HG03565 (cell line): Measurements from ENCODE around the gene MICOS13.
"Not testable (repeated sequence)": the region's sequence is repeated elsewhere in the genome, so short reads cannot be mapped to it uniquely, and the experiment has no call there.

Experiments used
- ATAC-seq: cut with Tn5 transposase; IDR thresholded peaks from one replicate; pipeline ENCODE4 v1.9.1; 2021; ENCODE audit warnings: mild to moderate bottlenecking, moderate library complexity; ENCODE audit not compliant: unreplicated experiment

MICOS13 gene

DNA sequence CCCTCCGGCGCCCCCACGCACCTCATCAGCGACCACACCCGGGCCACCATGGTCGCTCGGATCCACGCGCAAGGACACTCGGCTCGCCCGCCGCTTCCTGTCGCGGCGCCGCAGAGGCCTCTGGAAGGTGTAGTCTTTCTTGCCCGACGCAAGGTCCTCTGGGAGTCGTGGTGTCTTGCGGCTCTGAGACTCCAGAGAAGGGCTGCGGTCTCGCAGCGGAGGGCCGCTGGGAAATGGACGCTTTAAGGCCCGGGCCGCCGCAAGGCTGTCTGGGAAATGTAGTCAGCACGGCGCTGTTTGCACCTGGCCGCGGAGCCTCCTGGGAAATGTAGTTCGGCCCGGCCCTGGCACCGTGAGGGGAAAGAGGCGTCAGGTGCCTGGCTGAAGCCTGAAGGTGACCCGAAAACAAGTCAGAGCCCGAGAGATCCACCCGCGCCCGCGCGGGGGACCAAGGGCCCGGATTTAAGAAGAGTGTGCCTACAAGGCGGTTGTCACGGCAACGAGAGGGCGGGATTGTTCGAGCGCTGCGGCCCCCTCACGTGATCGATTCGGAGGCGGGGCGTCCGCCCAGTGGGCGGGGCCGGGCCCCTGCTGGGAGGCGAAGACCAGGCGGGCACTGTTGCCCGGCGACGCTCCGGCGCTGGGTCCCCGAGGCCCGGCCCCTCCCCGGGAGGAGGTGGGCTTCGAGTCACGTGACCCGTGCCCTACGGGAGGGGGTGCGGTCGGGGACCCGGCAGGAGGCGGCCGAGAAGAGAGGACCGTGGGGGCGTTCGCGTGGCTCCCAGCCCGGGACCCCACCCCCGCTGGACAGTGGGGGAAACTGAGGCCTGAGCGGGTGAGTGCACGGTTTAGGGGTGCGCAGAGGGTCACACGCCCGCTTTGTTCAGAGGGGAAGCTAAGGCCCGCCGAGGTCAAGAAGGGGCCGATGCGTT lies at the start of gene MICOS13, which contains the start of gene HSD11B1L:
Gene MICOS13, minus strand, starts transcription at position 80 of the 932 bp plus-strand sequence. Its CDS starts 30 bp downstream, at position 50.
Gene HSD11B1L, plus strand, starts transcription at position 591 of the 932 bp plus-strand sequence. CDS start 3,806 bp downstream, outside the sequence.
- peak; percentile 71 for ATAC-seq

- no peak for ATAC-seq
These were observed 47.2 kb upstream of the MICOS13 start for GRCh38 chr19:5727453-5728050.

- peak; percentile 78 for ATAC-seq
These were observed 39.9 kb upstream of the MICOS13 start, which contains the start of the genes CATSPERD and LONP1 for GRCh38 chr19:5719961-5720790. Gene CATSPERD (plus strand): TSS chr19:5720637. CDS start chr19:5720738, 101 bp downstream. Gene LONP1 (minus strand): TSS chr19:5720146. CDS start chr19:5720132, 14 bp downstream.

GRCh38 chr19:5719274-5719960 lies 39.1 kb upstream of the MICOS13 start:
- ATAC-seq, result no peak

DNA sequence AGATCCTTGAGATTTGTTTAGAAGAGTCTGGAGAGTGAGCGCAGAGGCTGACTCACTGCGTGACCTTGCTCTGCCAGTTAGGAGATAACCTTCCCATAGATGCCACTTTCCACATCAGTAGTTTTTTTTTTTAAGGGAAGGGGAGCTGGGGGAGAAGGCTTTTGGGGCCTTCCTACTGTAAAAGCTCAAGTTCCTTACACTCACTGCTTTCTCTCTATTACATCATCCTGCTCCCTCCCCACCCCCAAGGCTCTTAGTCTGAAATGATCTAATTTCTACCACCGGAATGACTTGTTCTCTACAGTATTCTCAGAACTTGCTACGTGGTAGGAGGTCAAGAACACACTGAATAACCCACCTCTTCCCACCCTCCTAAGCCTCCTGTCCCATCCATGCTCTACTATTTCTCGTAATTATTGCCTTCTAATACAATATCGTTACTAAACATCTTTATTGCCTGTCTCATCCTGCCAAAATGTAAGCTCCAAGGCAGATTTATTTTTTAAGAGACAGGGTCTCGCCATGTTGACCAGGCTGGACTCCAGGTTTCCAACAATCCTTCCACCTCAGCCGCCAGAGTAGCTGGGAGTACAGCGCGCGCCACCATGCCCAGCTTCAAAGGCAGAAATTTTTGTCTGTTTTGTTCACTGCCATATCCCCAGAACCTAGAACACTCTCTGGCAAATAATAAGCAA lies 38.4 kb upstream of the MICOS13 start:
- ATAC-seq, result no peak

DNA sequence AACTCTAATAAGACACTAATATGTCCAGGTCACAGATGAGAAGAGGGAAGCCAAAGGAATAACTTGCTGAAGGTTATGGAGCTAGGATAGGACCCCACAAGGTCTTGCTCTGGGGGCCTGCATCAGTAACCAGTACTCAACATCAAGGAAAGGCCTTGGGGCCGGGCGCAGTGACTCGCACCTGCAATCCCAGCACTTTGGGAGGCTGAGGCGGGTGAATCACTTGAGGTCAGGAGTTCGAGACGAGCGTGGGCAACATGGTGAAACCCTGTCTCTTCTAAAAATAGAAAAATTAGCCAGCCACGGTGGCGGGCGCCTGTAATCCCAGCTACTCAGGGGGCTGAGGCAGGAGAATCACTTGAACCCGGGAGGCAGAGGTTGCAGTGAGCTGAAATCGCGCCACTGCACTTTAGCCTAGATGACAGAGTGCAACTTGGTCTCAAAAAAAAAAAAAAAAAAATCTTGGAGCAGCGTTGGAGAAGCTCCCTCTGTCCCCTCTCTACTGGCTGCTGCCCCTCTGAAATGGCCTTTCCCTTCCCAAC lies 37.8 kb upstream of the MICOS13 start:
- no peak for ATAC-seq

DNA sequence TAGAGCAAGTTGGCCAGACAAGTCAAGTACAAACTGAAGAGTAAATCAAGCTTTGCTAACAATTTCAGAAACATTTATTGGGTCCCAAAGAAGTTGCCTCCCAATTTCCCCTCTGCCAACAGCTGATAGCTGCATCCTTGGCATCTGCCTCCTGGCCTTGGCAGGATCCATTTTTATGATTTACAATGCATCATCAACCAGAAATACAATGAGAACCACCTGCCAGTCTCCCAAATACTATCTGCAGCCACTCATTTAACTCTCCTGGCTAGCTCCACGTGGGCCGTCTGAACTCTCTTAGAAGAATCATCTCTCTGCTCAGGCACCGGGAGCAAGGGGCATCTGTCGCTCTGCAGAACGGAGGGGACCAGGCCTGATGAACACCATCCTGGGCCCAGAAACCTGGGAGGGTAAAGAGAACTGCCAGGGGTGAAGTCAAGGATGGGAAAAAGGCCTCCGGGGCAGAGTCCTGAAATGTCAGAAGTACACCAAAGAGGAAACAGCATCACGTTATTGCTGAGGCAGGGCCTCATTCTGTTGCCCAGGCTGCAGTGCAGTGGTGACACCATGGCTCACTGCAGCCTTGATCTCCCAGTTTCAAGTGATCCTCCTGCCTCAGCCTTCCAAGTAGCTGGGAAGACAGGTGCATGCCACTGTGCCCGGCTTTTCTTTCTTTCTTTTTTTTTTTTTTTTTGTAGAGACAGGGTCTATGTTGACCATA lies 37.1 kb upstream of the MICOS13 start:
- no peak for ATAC-seq

DNA sequence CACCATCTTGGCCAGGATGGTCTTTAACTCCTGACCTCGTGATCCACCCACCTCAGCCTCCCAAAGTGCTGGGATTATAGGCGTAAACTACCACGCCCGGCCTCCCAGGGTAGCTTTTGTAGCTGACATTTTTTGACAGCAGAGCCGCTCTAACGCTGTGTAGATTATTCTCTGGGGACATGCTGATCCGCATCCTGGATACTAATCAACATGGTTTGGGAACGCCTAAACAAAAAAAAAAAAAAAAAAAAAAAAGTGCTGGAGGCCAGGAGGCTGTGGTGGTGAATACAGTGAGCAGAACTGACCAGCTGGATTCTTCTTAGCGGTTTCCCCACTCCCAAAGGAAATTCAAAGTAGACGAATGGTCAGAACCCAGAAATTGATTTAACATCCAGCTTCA lies 34.5 kb upstream of the MICOS13 start:
- ATAC-seq, result no peak

DNA sequence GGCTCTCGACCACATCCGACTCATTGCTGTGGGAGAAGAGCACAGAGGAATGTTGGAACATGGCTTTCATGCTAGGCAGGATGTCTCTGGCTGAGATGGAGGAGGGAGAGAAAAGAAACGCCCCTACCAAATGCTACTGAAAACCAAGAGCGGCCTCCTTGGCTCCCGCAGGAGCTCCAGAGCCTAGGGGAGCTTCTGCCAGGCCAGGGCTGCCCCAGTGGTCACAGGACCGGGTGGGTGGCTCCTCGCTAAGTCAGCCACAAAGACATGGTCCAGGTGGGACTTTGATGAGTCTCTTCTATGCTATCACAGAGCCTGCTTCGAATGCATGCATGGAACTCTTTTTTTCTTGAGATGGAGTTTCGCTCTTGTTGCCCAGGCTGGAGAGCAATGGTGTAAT lies 32.9 kb upstream of the MICOS13 start:
- no peak for ATAC-seq

GRCh38 chr19:5711713-5712161 lies 31.4 kb upstream of the MICOS13 start:
- ATAC-seq, result no peak

DNA sequence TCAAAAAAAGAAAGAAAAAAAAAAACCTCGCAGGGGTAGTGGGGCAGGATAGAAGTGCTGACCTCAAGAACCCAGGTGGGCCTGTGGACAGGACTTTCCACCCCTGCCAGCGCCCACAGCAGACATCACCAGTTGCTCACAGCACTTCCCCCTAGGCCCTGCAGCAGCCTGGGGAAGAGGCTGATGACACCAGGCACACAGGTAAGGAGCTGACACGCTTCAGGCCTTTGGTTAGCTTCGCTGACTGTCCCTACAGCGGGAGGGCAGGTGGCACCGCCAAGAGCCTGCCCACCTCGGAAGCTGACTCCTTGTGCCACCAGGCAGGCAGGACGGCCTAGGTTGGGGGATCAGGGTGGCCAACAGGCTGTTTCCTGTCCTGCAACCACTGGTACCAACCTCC lies 30.7 kb upstream of the MICOS13 start:
- no peak for ATAC-seq

DNA sequence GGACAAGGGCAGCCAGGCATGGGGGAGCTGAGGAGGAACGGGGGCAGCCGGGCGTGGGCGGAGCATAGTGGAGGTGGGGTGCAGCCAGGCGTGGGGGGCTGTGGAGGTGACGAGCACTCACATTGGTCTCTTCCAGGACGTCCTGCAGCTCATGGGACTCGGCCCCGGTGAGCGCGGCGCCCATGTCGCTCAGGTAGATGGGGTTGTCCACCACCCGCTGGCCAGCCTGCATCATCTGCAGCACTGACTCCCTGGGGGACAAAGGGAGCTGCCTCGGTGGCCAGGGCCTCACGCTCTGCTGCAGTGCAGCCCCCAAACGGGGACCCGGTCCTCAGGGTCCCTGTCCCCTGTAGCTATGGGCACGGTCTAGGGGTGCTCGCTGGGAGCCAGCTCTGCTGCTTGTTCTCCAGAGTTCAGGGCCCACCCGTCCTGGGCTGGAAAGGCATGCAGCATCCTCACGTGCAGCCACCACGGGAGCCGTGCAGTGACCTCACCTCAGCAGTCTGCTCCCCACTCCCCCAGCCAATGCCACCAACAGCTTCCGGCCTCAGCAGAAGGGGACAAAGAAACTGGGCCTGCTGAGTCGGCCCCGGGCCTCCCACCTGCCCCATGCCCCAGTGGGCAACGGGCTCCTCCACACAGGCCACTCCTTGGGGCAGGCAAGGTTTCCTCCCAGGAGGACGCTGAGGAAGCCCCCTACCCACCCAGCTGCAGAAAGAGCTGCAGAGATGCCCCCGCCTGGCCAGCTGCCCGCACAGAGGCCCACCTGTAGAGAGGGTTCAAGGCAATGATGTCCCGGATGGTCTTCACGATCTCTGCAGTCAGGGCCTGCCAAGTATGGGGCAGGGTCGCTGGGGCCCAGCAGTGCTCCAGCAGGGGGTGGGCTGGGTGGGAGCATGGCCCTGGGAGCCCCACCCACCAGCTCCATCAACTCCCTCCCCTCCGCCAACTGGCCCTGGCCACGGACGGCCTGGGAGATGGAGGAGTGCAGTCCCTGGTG lies 27.6 kb upstream of the MICOS13 start:
- no peak for ATAC-seq

DNA sequence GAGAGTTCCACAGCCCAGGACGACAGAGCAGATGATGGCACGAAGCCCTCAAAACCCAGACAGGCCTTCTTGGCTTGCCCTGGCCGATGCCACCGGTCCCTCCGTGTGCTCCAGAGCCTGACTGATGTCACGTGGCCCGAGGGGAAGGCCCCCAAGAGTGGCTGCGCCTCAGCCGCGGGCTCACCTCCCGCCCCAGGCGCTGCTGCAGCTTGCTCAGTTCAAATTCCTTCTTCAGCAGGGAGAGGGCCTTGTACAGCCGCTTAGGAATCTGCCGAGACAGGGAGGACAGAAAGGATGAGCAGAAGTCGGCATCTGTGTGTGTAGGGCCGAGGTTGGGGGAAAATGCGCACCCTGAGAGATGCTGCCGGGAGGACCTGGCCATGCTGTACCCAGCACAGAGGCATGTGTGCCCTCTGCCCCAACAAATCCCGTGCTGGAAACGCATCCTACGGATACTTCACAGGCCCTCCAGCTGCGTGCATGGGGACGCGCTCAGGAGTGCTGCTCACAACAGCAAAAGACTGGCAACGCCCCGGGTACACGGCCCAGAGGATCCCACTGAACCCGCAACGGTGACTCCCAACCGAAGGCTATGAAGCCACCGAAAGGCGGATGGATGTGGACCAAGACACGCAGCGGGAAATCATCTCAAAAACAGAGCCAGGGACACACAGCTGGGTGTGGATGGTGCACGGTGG lies 26.7 kb upstream of the MICOS13 start:
- no peak for ATAC-seq

GRCh38 chr19:5705552-5705951 lies 25.2 kb upstream of the MICOS13 start:
- ATAC-seq, result no peak

DNA sequence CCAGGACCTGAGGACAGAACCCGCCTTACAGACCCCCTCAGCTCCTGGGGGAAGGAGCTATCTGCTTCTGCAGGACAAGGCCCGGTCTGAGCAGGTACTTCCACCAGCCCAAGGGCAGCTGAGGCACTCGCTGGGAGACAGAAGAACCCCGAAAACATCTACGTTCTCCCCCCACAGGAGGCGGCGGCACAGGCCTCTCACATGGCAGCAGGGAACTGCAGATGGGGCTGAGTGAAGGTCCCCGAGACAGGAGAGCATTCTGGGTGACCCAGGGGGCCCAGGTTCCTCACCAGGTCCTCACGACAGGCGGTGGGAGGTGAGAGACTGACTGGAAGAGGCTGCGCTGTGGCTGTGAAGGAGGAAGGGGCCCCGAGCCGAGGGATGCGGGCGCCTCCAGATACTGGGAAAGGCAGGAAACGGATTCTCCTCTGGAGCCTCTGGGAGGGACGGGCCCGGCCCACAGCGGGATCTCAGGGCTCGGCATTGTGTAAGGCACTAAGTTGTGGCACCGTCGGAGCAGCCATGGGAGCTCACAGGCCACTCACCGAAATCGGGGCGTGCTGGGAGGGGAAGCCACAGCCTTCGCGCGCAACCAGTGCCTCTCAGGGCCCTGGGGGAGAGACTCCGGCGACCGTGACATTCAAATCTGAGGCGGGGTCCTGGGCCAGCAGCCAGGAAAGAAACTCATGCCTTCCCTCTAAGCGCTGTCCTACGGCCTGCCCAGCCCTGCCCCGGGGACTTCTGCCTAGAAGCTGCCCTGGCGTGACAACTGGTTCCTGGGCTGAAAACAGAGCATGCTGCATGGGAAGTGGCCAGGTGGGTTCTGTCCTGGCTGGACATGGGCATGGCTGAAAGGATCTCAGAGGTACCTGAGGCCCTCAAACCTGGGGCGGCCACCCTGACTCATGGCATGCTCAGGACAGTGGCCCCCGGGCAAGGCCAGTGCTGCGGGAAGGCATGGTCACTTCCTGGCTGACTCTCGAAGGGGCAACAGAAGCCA lies 23.8 kb upstream of the MICOS13 start:
- ATAC-seq, result no peak

DNA sequence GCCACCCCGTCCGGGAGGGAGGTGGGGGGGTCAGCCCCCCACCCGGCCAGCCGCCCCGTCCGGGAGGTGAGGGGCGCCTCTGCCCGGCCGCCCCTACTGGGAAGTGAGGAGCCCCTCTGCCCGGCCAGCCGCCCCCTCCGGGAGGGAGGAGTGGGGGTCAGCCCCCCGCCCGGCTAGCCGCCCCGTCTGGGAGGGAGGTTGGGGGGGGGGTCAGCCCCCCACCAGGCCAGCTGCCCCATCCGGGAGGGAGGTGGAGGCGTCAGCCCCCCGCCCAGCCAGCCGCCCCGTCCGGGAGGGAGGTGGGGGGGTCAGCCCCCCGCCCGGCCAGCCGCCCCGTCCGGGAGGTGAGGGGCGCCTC lies 21.7 kb upstream of the MICOS13 start:
- ATAC-seq, result not testable (repeated sequence)
